Measurements from ENCODE around the gene CRYGB. TPM values are rescaled to one million over a fixed set of nuclear protein-coding genes. Genes with fewer than 3 reads are reported as not detected.
"Not testable (repeated sequence)": the region's sequence is repeated elsewhere in the genome, so short reads cannot be mapped to it uniquely, and the experiment has no call there.

The CRYGB gene
- total RNA-seq, 4 donors from 2014 or later = not detected

- H3K4me3 ChIP-seq = no peak overlapping the region
- no peaks in the 10 kb centered on the region for H3K4me1 ChIP-seq
- no peak for ATAC-seq
- WGBS, 2 donors (ENCODE audit: low coverage in 1 of 2) = 41 to 42% methylated on average over 3 to 6 of the region's 14 CpGs
- H3K27ac ChIP-seq = no peak overlapping the region
- H3K36me3 ChIP-seq = no peaks in the 10 kb centered on the region
- H3K27me3 ChIP-seq = peaks cover 7% of the 10 kb centered on the region
- H3K9me3 ChIP-seq = no peaks in the 10 kb centered on the region
- TF ChIP-seq, protein P1, sequence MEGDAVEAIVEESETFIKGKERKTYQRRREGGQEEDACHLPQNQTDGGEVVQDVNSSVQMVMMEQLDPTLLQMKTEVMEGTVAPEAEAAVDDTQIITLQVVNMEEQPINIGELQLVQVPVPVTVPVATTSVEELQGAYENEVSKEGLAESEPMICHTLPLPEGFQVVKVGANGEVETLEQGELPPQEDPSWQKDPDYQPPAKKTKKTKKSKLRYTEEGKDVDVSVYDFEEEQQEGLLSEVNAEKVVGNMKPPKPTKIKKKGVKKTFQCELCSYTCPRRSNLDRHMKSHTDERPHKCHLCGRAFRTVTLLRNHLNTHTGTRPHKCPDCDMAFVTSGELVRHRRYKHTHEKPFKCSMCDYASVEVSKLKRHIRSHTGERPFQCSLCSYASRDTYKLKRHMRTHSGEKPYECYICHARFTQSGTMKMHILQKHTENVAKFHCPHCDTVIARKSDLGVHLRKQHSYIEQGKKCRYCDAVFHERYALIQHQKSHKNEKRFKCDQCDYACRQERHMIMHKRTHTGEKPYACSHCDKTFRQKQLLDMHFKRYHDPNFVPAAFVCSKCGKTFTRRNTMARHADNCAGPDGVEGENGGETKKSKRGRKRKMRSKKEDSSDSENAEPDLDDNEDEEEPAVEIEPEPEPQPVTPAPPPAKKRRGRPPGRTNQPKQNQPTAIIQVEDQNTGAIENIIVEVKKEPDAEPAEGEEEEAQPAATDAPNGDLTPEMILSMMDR (IDR thresholded peaks at IDR 0.05) = no peak
- TF ChIP-seq POLR2AphosphoS5 (IDR thresholded peaks at IDR 0.05) (no peak), POLR2A (IDR thresholded peaks at IDR 0.05) (no peak), EP300 (IDR thresholded peaks at IDR 0.05) (no peak)
Measured at GRCh38 chr2:208142925-208143799, 2.8 kb downstream of the CRYGB start.

GRCh38 chr2:208142240-208142924, 3.6 kb downstream of the CRYGB start:
- Histone ChIP-seq H3K27ac (no peak overlapping the region), H3K36me3 (no peaks in the 10 kb centered on the region), H3K4me1 (peaks cover 0 to 2% (median 0%) of the 10 kb centered on the region in 3 donors), H3K4me3 (no peak overlapping the region), H3K9me3 (no peaks in the 10 kb centered on the region), H3K27me3 (peaks cover 7% of the 10 kb centered on the region)
- 25 to 30% methylated on average over 3 to 8 of the region's 8 CpGs for WGBS, 2 donors (ENCODE audit: low coverage in 1 of 2)
- ATAC-seq = no peak
- TF ChIP-seq EP300 (IDR thresholded peaks at IDR 0.05) = no peak
- no peak for TF ChIP-seq POLR2A (IDR thresholded peaks at IDR 0.05)
- TF ChIP-seq, protein P1 (IDR thresholded peaks at IDR 0.05) = no peak
- TF ChIP-seq POLR2AphosphoS5 (IDR thresholded peaks at IDR 0.05) = no peak

- TF ChIP-seq POLR2AphosphoS5 (IDR thresholded peaks at IDR 0.05) (no peak), EP300 (IDR thresholded peaks at IDR 0.05) (no peak), POLR2A (IDR thresholded peaks at IDR 0.05) (no peak)
- TF ChIP-seq, protein P1 (IDR thresholded peaks at IDR 0.05) = no peak
- Histone ChIP-seq H3K9me3 (no peaks in the 10 kb centered on the region), H3K4me3 (no peak overlapping the region), H3K27ac (no peak overlapping the region), H3K36me3 (no peaks in the 10 kb centered on the region), H3K4me1 (peaks cover 0 to 26% (median 5%) of the 10 kb centered on the region in 3 donors), H3K27me3 (no peaks in the 10 kb centered on the region)
- 83 to 97% methylated on average over 7 to 9 of the region's 18 CpGs for WGBS, 2 donors (ENCODE audit: low coverage in 1 of 2)
- no peak for ATAC-seq
Measured at GRCh38 chr2:208139447-208139846, 6.5 kb downstream of the CRYGB start.

GRCh38 chr2:208138334-208138733, 7.6 kb downstream of the CRYGB start:
- ATAC-seq, H3K27ac ChIP-seq, H3K9me3 ChIP-seq, H3K27me3 ChIP-seq, H3K36me3 ChIP-seq, H3K4me3 ChIP-seq: not testable (repeated sequence)
- peaks cover 0 to 26% (median 5%) of the 10 kb centered on the region in 3 donors for H3K4me1 ChIP-seq
- 93 to 100% methylated on average over 5 to 7 of the region's 7 CpGs for WGBS, 2 donors (ENCODE audit: low coverage in 1 of 2)

DNA sequence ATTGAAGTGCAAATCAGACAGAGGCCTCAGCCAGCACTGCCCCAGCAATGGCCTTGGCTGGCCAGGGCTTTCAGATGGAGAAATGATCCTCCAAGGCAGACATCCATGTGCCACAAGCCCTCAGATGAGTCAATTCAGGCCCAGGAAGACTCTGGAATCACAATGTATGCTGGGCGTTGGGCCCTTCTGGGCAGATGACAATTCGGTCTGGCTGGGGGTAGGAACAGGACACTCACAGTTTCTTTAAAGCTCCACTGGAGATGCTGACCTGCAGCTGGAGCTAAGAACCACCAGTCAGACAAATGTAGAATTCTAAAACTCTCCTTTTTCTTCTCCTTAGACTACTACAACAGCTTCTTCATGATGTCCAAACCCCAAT, 9.3 kb downstream of the CRYGB start:
- Histone ChIP-seq H3K9me3 (no peaks in the 10 kb centered on the region), H3K4me1 (peaks cover 0 to 26% (median 5%) of the 10 kb centered on the region in 3 donors), H3K27me3 (no peaks in the 10 kb centered on the region), H3K27ac (peak overlapping the region in 3 of 4 donors; percentile 17 to 46 (median 39)), H3K36me3 (no peaks in the 10 kb centered on the region), H3K4me3 (no peak overlapping the region)
- 80 to 83% methylated on average over 1 of the region's 2 CpGs for WGBS, 2 donors (ENCODE audit: low coverage in 1 of 2)
- ATAC-seq = no peak
- TF ChIP-seq EP300 (IDR thresholded peaks at IDR 0.05) (no peak), POLR2A (IDR thresholded peaks at IDR 0.05) (no peak), POLR2AphosphoS5 (IDR thresholded peaks at IDR 0.05) (no peak)
- TF ChIP-seq, protein P1 (IDR thresholded peaks at IDR 0.05) = no peak

Measured in gastroesophageal sphincter (tissue), 4 donors.